ENCODE data around the gene NEBL.
"Not testable (repeated sequence)": the region's sequence is repeated elsewhere in the genome, so short reads cannot be mapped to it uniquely, and the experiment has no call there.

Gene NEBL

GRCh38 chr10:20897146-20897825 is at the start of gene NEBL:
Gene NEBL (minus strand): TSS chr10:20897311. CDS start chr10:20897205, 106 bp downstream.
- H3K4me3 ChIP-seq (ENCODE audit: low read depth, low read length) = no peak within 1 kb of the TSS
- TF ChIP-seq, protein P1, sequence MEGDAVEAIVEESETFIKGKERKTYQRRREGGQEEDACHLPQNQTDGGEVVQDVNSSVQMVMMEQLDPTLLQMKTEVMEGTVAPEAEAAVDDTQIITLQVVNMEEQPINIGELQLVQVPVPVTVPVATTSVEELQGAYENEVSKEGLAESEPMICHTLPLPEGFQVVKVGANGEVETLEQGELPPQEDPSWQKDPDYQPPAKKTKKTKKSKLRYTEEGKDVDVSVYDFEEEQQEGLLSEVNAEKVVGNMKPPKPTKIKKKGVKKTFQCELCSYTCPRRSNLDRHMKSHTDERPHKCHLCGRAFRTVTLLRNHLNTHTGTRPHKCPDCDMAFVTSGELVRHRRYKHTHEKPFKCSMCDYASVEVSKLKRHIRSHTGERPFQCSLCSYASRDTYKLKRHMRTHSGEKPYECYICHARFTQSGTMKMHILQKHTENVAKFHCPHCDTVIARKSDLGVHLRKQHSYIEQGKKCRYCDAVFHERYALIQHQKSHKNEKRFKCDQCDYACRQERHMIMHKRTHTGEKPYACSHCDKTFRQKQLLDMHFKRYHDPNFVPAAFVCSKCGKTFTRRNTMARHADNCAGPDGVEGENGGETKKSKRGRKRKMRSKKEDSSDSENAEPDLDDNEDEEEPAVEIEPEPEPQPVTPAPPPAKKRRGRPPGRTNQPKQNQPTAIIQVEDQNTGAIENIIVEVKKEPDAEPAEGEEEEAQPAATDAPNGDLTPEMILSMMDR (IDR thresholded peaks at IDR 0.05; ENCODE audit: low read depth, low read length) = no peak
- in situ Hi-C loops (cut with HindIII; ENCODE audit: low sequenced_read_pairs) = no loop called here
- no peak for DNase-seq (ENCODE audit: low read depth, low spot score)

DNA sequence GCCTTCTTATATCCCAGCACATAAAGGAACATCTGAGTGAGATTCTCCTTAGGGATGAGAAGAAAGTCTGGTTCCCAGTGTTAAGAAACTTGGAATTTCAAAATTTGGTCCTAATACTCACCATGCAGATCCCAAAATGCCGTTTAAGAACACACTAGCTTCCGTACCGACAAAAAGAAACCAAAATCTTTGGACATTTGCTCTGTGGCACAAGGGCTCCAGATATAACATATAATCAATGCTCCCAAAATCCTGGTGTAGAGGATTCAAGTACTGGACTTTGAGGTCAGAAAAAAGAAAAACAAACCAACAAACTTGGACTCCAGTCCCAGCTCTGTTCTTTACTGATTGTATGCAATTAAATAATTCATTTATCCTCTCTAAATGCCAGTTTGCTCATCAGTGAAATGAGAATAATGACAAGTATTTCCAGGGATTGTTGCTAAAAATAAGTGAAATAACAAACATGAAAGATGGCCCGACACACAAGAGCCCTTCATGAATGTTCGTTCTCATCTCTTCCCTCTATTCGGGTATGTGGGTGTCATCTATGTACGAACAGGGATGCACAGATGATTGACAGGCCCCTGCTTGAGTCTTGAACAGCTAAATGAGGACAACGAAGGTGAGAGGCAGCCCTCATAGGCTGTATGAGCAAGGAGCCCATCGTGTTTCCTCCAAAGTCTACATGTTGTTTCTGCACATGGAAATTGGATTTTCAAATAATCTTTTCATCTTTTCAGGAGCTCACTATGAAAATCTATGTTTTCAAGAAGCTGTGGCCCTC is 48.6 kb upstream of the NEBL start:
- no peak overlapping the region for H3K4me3 ChIP-seq (ENCODE audit: low read depth, low read length)
- no peak for DNase-seq (ENCODE audit: low read depth, low spot score)
- in situ Hi-C loops (cut with HindIII; ENCODE audit: low sequenced_read_pairs) = no loop called here
- TF ChIP-seq, protein P1 (IDR thresholded peaks at IDR 0.05; ENCODE audit: low read depth, low read length) = no peak

DNA sequence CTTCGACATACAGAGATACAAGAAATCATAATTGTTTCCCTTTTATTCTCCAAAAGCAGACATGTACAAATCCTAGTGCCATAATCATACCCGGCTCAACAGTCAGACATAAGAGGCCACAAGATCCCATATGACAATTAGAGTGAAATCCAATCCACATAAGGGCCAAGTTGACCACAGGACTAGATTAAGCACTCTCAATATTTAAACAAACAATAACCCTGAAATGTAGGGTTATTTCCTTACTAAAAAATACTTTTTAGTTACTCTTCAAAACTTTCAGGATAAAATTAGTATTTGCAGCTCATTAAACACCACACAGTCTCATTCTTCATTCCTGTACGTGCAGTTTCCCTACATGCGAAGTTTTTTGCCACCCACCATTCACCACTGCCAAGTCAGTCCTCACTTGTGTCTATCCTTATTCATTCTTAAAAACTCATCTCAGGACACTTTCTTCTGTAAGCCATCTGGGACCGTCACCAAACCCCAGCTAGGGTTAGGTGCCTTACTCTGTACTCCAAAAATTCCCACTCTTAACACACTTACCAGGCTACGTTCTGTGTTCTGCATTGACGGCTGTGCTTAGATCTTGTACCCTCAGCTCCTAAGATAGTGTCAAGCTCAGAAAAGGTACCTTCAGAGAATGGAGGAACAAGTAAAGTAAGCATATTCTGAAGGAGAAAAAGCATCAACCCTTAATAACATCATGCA is 47.8 kb upstream of the NEBL start:
- in situ Hi-C loops (cut with HindIII; ENCODE audit: low sequenced_read_pairs) = no loop called here

DNA sequence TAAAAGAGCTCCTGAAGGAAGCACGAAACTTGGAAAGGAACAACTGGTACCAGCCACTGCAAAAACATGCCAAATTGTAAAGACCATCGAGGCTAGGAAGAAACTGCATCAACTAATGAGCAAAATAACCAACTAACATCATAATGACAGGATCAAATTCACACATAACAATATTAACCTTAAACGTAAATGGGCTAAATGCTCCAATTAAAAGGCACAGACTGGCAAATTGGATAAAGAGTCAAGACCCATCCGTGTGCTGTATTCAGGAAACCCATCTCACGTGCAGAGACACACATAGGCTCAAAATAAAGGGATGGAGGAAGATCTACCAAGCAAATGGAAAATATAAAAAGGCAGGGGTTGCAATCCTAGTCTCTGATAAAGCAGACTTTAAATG is 42.3 kb upstream of the NEBL start:
- H3K4me3 ChIP-seq (ENCODE audit: low read depth, low read length); in situ Hi-C loops (cut with HindIII; ENCODE audit: low sequenced_read_pairs); DNase-seq (ENCODE audit: low read depth, low spot score): not testable (repeated sequence)

More for the DNA sequence above, 47.8 kb upstream of the NEBL start:
- no peak overlapping the region for H3K4me3 ChIP-seq (ENCODE audit: low read depth, low read length)
- no peak for DNase-seq (ENCODE audit: low read depth, low spot score)
- TF ChIP-seq, protein P1 (IDR thresholded peaks at IDR 0.05; ENCODE audit: low read depth, low read length) = no peak

- TF ChIP-seq, protein P1 (IDR thresholded peaks at IDR 0.05; ENCODE audit: low read depth, low read length) = no peak
- no peak overlapping the region for H3K4me3 ChIP-seq (ENCODE audit: low read depth, low read length)
- no peak for DNase-seq (ENCODE audit: low read depth, low spot score)
- in situ Hi-C loops (cut with HindIII; ENCODE audit: low sequenced_read_pairs) = no loop called here
Measured at GRCh38 chr10:20936396-20936795, 39.3 kb upstream of the NEBL start.

GRCh38 chr10:20935931-20936330 is 38.8 kb upstream of the NEBL start:
- DNase-seq (ENCODE audit: low read depth, low spot score) = no peak
- H3K4me3 ChIP-seq (ENCODE audit: low read depth, low read length) = no peak overlapping the region
- in situ Hi-C loops (cut with HindIII; ENCODE audit: low sequenced_read_pairs) = no loop called here
- TF ChIP-seq, protein P1 (IDR thresholded peaks at IDR 0.05; ENCODE audit: low read depth, low read length) = no peak
